ENCODE data around the gene MBP.

The MBP gene

GRCh38 chr18:77047803-77048419 is 84.7 kb downstream of the MBP start:
- no peak for DNase-seq (ENCODE audit: low read depth)

DNA sequence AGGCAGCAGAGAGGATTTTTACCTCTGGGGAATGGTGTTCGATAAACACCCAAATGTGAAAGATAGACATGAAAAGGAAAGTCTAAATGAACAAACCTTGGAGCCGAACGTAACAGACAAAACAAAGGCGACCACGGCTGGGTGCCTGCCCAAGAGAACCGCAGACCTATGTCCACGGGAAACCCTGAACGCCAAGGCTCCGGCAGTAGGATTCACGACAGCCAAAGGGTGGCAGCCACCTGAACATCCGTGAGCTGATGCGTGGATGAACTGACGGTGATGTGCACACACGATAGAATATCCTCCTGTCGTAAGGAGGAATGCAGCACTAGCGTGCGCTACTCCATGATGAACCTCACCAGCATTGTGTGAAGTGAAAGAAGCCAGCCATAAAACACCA is 85.6 kb downstream of the MBP start:
- no peak for DNase-seq (ENCODE audit: low read depth)

DNA sequence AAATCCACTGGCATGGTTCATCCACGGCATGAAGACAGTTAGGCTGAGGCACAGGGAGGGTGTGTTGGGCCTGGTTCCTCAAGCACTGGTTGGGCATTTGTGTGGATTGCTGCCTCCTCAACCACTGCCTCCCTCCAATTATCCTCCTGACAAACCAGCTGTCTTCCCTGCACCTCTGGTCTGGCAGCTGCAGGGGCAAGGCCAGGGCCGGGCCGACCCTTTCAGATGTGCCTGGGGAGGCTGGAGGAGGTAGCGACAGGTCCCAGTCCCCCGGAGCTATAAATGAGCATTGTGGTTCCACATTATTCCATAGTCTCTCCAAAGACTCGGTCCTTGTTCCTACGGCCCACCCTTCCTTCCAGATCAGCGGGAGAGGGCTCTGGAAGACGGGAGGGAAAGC is 86.2 kb downstream of the MBP start:
- DNase-seq (ENCODE audit: low read depth), result no peak

GRCh38 chr18:77045677-77046076 is 86.9 kb downstream of the MBP start:
- DNase-seq (ENCODE audit: low read depth), result no peak

DNA sequence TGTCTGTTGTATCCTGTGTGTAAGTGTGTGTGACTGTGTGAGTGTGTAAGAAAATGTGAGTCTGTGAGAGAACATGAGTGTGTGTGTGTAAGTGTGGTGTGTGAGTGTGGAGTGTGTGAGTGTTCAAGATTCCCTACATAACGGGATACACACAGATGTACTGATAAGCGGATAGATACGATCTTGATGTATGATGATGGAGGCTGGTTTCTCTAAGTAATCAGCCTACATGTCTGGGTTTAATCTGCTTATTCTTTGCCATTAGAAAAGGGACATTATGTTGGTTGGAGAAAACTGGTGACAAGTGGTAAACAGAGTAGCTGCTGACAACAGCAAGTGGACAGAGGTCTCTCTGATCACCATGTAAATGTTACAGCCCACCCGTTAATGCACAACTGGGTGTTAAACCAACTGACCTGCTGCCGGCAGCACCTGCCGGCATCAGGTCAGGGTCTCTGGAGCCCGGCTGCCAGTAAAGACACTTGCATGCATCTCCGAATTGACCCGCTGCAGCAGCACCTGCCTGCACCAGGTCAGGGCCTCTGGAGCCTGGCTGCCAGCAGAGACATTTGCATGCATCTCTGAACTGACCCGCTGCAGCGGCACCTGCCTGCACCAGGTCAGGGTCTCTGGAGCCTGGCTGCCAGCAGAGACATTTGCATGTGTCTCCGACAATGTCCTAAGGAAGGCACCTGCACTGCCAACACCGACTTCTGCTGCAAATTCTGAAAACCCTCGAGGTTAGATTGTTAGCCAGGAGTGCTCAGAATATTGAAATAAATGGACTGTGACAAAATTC is 87.5 kb downstream of the MBP start:
- DNase-seq (ENCODE audit: low read depth), result no peak

- no peak for DNase-seq (ENCODE audit: low read depth)
These were observed 88.9 kb downstream of the MBP start for GRCh38 chr18:77043541-77044280.

DNA sequence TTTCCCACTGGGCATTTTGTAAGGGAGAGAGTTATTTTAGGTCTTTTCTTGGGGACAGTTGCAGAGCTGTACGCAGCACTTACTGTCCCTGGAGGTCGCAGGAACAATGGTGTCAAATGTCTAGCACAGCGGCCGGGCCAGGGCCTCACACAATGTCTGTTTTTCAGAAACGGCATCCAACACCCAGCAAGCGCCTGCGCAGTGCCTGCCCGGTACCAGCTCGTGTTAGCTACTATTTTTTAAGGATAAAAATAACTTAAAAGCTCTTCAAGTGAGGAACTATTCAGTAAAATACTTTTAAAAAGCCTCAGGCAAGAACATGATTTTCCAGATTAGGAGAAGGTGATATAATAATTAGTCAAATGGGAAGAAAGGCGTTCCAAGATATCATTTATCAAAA is 90.0 kb downstream of the MBP start:
- no peak for DNase-seq (ENCODE audit: low read depth)

DNA sequence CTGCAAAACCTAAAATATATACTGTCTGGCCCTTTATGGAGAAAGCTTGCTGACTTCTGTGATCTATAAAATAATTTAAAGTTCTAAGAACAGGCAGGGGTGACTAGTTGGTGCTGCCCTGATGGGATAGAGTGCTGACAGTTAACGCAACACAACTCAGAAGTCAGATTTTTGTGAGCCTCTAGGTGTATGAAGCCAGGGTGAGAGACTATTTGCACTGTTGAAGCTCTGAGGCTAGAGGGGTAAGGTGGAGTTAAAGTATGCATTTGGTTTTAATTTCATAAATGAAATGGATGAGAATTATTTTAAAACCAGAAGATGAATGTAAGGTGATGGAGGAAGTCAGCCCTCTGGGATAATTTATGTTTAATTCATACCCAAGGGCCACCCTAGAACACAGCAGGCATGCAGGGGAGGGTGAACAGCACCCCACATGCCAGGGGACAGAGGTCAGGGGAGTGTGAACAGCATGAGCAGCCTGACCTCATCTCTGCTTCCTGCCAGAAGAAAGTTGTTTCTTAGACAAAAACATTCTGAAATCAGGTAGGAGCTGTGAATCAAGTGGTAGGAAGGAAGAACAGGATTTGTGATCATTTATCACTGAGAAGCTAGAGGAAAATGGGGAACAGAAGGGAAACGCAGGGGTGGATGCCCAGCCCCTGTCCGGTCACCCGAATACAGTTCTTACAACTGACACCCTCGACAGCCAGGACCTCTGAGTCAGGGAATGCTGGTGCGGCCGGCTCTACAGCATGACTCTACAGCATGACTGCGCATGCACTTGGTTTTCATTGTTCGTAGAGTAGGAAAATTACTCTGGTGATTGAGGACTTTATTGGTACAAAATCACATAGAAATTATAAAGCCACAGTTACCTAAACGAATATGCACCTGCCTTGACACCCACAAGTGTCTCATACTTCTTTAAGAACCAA is 93.1 kb downstream of the MBP start:
- no peak for DNase-seq (ENCODE audit: low read depth)

GRCh38 chr18:77038182-77038858 is 94.3 kb downstream of the MBP start:
- no peak for DNase-seq (ENCODE audit: low read depth)

GRCh38 chr18:77037567-77037966 is 95.0 kb downstream of the MBP start:
- no peak for DNase-seq (ENCODE audit: low read depth)

DNA sequence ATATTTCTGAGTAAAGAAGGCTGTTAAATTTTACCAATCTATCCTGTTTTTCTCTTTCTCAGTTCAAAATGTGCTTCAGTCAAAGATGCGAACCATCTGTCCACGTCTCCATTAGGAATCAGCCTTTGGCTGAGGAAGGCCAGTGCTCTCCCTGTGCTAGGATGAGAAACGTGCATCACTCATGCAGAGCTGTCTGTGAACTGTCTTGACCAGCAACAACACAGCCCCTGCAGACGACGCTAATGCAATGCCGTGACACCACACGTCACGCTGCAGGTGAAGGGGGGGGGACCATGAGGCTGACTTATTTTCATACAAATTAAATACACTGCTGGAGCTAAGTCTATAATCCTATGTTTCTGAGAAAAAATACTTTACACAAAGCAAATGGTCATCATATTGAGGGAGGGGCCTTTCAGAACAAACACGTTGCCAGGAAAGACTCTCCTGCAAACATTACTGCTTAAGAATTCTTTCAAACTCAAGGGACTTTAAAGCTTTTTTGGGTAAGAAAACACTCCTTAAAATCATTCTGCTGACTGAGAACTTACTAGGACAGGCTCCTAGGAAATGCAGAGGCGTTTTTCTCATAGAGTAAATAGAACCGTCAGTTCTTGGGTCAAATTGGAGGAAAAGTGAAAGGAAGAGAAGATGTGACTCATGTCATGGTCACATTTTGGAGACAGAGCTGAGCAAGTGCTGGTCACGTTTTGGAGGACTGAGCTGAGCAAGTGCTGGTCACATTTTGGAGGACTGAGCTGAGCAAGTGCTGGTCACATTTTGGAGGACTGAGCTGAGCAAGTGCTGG is 97.0 kb downstream of the MBP start:
- no peak for DNase-seq (ENCODE audit: low read depth)

DNA sequence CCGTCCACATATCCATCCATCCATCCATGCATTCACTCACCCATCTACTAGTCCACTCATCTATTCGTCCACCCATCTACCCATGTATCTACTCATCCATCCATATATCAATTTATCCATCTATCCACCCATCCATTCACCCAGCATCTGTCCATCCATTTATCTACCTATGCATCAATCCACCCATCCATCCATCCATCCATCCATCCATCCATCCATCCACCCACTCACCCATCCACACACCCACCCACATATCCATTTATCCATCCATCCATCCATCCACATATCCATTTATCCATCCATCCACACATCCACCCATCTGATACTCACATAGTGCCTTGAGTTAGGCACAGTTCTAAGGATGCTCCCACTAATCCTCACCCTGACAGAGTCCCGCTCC is 99.0 kb downstream of the MBP start:
- DNase-seq (ENCODE audit: low read depth), result no peak

GRCh38 chr18:77032181-77032701 is 100.3 kb downstream of the MBP start:
- no peak for DNase-seq (ENCODE audit: low read depth)

GRCh38 chr18:77031662-77032061 is 100.9 kb downstream of the MBP start:
- no peak for DNase-seq (ENCODE audit: low read depth)

DNA sequence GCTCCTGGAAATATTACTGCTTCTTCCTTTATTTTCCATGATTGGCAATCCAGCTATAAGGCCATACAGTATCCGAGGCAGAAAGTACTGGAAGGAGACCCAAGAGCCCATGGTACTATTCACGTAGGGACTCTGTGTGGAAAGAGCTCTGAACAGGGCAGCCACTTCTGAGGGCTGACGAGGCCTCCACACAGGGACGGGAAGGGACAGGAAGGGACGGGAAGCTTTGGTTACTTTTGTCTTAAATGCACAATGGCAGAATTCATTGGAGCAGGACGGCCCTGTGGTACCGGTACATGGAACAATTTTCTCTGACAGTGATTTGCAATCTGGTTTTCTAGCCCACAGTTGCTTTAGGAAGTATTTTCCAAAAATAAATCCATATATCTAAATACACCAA is 102.4 kb downstream of the MBP start:
- DNase-seq (ENCODE audit: low read depth), result no peak

DNA sequence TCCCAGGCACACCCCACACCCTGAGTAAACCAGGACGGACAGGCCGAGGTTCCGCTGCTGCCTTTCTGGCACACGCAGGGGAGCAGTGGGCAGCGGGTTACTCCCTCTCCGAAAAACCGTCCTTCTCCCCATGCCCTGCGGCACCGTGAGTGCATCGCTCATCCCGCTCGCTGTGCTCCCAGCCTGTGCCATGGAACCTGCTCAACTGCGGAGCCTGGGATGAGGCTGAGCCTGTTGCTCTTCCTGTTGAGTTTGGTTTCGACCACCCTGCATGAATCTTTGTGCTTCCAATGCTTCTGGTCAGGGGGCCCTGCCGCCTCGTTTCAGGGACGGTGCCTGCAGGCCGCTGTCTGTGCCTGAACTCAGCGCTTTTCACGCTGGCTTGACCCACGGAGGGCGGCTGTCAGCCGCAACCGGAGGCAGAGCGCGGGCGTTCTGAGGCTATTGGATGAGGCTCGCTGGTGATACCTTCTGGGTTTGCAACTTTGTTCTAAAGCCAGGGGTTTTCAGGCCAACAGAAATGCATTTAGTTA is 106.7 kb downstream of the MBP start:
- DNase-seq (ENCODE audit: low read depth), result no peak

- DNase-seq (ENCODE audit: low read depth), result no peak
These were observed 107.5 kb downstream of the MBP start for GRCh38 chr18:77025123-77025522.

DNA sequence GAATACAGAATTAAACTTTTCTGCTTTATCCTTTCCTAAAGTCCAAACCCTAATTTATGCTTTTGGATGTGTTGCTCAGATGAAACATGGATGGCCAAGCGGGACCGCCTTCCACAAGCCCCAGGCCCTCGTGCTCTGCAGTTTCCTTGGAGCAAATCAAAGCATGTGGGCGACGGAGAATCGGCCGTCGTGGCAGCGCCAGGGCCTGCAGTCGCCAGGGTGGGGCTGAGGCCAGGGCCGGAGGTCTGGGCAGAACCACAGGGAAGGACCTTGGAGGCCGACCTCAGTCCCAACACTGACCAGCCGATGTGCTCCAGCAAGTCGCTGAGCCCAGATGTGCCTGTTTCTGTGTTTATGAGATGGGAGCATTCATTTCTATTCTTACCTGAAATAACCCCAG is 108.1 kb downstream of the MBP start:
- DNase-seq (ENCODE audit: low read depth), result no peak

DNA sequence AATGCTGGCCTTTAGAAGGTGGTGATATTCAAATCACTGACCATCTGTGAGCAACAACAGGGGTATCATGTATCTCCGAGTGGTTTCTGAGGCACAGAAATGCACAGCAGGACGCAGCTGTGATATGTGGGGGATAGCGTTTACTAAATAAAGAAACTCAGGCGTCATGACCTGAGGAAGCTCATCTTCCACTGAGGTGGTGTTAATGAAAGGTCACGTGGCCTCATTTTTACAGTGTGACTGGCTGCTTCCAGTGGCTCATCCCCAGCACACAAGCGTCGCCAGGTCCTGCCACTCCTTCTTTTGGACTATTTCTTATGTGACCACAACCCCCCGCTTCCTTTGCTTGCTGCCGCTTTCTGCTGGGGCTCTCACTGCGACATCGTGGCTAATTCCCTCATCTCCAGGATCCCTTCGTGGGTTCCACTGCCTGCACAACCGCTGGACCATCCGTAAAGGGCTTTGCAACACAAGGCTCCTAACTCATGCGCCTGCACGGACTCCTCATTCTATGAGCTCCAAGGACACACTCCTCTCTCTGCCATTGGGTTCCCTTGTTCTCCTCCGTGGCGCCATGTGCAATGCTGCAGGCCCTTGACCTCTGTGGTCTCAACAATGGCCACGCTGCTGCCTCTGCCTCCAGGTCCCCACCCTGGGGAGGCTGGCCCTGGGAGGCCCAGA is 109.3 kb downstream of the MBP start:
- no peak for DNase-seq (ENCODE audit: low read depth)

- no peak for DNase-seq (ENCODE audit: low read depth)
These were observed 110.0 kb downstream of the MBP start for GRCh38 chr18:77022556-77022955.

All from CMK (cell line).